GM19193 (cell line): ENCODE data around the gene MBOAT1.

Experiments
- POLR2A ChIP-seq: IDR thresholded peaks from 4 replicates; pipeline ENCODE4 v1.6.1; 2011; ENCODE audit not compliant: insufficient read depth, insufficient read length; ENCODE audit errors: extremely low read depth

The MBOAT1 gene

GRCh38 chr6:20198156-20198774 lies 14.0 kb downstream of the MBOAT1 start:
- TF ChIP-seq POLR2A = no peak

DNA sequence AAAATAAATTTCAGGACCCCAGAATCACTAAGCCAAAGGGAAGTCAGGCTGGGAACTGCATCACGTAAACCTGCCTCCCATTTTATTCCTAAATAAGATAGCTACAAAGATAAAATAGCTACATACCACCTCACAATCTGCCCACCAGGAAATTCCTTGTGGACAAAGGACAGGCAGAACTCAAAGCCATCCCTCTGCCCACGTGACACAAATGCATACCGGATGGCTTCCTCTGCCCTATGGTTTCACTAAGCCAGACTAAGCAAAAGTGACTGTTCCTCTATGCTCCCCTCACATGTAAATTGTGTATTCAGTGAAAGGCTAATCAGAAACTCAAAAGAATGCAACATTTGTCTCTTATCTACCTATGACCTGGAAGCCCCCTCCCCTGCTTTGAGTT lies 15.0 kb downstream of the MBOAT1 start:
- TF ChIP-seq POLR2A = no peak

GRCh38 chr6:20192625-20193024 lies 19.6 kb downstream of the MBOAT1 start:
- no peak for TF ChIP-seq POLR2A

DNA sequence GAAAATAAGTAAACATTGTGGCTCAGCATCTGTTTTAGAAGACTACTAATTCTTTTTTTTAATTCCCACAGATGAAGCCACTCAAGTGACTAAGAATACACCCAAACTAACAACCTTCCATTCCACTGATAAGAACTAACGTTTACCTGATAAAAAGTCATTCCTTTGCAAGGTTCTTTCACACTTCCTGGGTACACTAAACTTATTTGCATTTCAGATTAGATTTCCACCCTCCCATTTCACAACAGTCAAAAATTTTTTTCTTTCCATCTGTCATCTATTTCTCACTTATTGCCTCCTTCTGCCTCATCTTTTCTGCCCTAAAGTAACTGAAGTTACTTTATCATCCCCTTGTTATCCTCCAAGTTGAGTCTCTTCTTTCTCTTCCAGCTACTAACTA lies 20.3 kb downstream of the MBOAT1 start:
- TF ChIP-seq POLR2A = no peak

DNA sequence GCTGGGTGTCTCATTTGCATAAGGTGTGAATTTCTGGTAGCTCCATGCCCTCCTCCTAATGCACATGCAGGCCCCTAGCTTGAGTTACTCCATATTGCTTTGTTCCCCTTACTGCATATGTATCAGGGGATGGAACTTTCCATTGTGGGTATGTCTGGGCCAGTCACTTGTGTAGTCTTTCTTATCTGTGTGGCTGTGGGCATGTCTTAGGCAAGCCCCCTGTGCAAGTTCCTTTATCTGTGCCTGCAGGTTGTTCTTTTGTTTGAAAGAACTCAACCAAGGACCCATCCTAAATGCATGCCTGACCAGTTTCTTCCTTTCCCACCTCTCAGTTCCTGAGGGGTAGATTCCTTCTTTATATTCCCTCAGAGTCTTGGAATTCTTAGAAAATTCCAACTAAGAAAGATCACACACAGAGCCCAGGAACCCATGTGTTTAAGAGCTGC lies 23.6 kb downstream of the MBOAT1 start:
- no peak for TF ChIP-seq POLR2A

- TF ChIP-seq POLR2A = no peak
Observed at GRCh38 chr6:20186981-20187380, 25.3 kb downstream of the MBOAT1 start.

DNA sequence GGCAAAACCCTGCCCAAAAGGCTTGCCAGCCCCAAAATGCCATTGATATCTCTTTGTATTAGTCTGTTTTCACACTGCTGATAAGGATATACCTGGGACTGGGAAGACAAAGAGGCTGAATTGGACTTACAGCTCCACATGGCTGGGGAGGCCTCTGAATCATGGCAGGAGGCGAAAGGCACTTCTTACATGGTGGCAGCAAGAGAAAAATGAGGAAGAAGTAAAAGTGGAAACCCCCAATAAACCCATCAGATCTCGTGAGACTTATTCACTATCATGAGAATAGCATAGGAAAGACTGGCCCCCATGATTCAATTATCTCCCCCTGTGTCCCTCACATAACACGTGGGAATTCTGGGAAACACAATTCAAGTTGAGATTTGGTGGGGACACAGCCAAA lies 28.6 kb downstream of the MBOAT1 start:
- TF ChIP-seq POLR2A = no peak

DNA sequence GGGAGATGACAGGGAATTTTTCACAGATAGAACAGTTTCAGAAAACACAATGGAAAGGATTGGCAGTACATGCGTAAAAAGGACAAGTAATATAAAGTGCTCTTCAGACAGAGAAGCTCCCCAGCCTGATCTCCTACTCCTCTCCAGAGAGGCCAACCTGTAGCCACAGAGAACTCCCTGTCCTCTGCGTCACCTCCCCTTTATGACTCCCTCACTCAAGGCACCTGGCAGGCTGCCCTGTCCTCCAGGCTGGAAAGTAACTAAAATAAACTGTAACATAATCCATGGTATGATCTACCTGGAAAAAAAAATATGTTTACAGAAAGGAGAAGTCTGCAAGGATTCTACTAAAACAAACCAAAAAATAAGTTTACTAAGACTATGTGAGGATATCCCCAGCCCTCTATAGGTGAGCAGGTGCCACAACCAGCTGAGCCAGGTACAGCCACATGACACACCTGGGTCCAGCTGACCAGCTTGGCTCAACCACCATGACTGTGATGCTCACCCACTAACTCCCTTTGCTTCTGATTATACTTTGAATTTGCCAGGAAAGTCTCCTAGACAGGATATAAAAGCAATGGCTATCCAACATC lies 29.2 kb downstream of the MBOAT1 start:
- no peak for TF ChIP-seq POLR2A

DNA sequence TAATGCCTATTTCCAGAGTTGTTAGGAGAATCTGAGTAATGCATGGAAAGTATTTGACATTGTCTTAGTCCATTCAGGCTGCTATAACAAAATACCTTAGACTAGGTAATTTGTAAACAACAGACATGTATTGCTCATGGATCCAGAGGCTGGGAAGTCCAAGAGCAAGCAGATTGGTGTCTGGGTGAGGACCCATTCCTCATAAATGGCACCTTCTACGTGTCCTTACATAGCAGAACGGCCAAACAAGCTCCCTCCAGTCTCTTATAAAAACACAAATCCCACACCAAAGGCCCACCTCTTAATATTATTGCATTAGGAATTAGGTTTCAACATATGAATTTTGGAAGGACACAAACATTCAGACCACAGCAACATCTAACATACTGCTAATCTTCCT lies 30.2 kb downstream of the MBOAT1 start:
- TF ChIP-seq POLR2A = no peak

DNA sequence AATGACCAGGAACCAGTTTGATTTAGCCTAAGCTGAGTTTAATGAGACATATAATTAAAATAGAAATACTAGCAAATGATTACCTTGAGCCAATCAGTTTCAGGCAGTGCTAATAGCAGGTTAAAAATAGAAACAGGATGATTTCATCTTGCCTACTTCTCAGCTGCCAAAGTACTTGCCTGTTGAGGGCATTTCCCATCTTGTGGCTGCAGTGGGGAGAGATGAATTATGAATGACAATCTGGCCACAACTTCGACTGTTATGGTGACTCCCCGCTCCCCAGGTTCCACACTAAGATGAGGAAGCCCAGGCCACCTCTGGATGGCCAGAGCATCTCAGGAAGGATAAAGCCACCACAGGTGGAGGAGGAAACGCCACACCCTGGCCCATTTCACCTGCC lies 31.3 kb downstream of the MBOAT1 start:
- TF ChIP-seq POLR2A = no peak

- TF ChIP-seq POLR2A = no peak
Observed at GRCh38 chr6:20178327-20178726, 33.9 kb downstream of the MBOAT1 start.

- no peak for TF ChIP-seq POLR2A
Observed at GRCh38 chr6:20175810-20176410, 36.4 kb downstream of the MBOAT1 start.

DNA sequence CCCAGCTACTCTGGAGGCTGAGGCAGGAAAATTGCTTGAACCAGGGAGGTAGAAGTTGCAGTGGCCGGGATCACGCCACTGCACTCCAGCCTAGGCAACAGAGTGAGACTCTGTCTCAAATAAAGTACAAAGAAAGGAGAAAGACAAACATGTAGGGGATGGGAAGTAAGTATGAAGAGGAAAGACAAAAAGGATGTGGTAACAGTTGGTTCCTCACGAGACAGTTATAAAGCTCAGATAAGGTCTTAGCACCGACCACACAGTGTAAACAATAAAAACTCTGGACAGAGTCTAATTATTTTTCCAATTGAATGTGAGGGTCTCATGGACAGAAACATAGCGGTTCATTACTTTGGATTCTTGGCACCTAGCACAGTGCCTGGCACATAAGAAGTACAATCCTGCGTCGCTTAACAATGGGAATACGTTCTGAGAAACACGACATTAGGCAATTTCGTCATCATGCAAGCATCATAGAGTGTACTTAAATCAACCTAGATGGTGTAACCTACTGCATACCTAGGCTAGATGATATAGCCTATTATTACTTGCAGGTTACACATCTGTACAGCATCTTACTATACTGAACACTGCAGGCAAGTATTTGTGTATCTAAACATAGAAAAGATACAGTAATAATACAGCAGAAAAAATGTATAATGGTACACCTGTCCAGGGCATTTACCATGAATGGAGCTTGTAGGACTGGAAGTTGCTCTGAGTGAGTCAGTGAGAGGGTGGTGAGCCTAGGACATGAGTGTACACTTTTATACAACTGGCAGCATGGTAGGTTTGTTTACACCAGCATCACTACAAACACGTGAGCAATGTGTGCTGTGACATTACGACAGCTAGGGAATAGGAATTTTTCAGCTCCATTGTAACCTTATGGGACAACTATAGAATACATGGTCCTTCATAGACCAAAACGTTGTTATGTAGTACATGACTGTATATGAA lies 38.2 kb downstream of the MBOAT1 start:
- TF ChIP-seq POLR2A = no peak

GRCh38 chr6:20172842-20173456 lies 39.3 kb downstream of the MBOAT1 start:
- TF ChIP-seq POLR2A = no peak
